GM12872 (cell line): ENCODE data around the gene DESI1.

Source experiments
- CTCF ChIP-seq: IDR thresholded peaks from 3 replicates; pipeline ENCODE4 v1.5.1; 2011; ENCODE audit warnings: low read depth, mild to moderate bottlenecking, low read length, moderate library complexity; ENCODE audit not compliant: insufficient read depth

The DESI1 gene

GRCh38 chr22:41557401-41558240 is 63.2 kb downstream of the DESI1 start:
- no peak for TF ChIP-seq CTCF

- TF ChIP-seq CTCF = no peak
These were observed 64.3 kb downstream of the DESI1 start for GRCh38 chr22:41556561-41556960.

- no peak for TF ChIP-seq CTCF
These were observed 65.4 kb downstream of the DESI1 start for GRCh38 chr22:41555325-41555982.

GRCh38 chr22:41551877-41552582 is 68.8 kb downstream of the DESI1 start:
- no peak for TF ChIP-seq CTCF

DNA sequence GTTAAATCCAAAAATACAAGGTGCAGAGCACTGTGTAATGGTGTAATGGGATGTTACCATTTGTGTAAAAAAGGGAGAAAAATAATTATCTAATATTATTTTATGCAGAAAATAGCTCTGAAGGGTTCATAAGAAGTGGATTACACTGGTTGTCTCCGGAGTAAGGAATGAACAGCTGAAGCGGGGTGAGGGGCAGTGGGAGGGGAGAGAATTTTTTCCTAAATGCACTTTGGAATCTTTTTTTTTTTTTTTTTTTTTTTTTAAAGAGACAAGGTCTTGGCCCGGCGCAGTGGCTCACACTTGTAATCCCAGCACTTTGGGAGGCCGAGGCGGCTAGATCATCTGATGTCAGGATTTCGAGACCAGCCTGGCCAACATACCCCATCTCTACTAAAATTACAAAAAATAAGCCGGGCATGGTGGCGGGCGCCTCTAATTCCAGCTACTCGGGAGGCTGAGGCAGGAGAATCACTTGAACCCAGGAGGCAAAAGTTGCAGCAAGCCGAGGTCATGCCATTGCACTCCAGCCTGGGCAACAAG is 69.8 kb downstream of the DESI1 start:
- no peak for TF ChIP-seq CTCF

- TF ChIP-seq CTCF = no peak
These were observed 72.0 kb downstream of the DESI1 start for GRCh38 chr22:41548830-41549211.
